ENCODE results near the gene TNNI3K. TPM values are rescaled to one million over a fixed set of nuclear protein-coding genes. Genes with fewer than 3 reads are reported as not detected.

Gene TNNI3K
- total and polyA plus RNA-seq, 2 of the 8 experiments (the other 6 are each of a cell fraction or from before 2014, with no cell fraction given), result 0.41 to 0.48 TPM

DNA sequence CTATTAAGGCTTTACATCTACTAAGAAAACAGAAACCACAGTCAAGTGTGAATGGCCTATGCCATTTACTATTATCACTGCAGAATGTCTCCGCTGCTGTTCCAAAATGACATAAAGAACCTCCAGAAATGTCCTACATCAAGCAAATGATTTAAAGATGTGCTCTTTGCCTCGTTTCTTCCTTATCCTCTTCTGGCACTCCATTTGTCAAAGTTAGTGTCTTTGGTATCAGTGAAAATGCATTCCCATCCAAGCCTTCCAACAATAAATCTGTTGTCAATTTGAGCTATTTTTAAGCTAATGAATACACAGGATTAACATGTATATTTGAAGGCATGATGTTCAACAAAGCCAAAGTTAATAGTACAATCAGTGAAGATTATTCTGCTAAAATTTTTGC lies 171.6 kb downstream of the TNNI3K start:
- Histone ChIP-seq H3K79me2 (ENCODE audit: control insufficient read depth in 1 of 2, insufficient read depth in 2 of 2, low read length in 2 of 2) (no peaks in the 10 kb centered on the region), H3K79me1 (ENCODE audit: low read depth, low read length) (no peaks in the 10 kb centered on the region), H4K91ac (replicated peaks; ENCODE audit: insufficient read length, low read length) (no peak overlapping the region), H4K8ac (ENCODE audit: extremely low read depth, insufficient read depth, low read length) (no peak overlapping the region), H4K5ac (ENCODE audit: insufficient read length, low read depth, low read length) (no peak overlapping the region), H3K4me1 (replicated peaks in 1 of 4; ENCODE audit: control insufficient read depth in 3 of 4, insufficient read depth in 4 of 4, low read length in 3 of 4) (no peaks in the 10 kb centered on the region), H2BK5ac (ENCODE audit: low read depth, low read length) (no peak overlapping the region), H3K18ac (ENCODE audit: extremely low read depth, low read length) (no peak overlapping the region), H3K4me2 (ENCODE audit: insufficient read depth in 1 of 2, low read depth in 2 of 2, low read length in 2 of 2) (no peak overlapping the region), H3K23me2 (ENCODE audit: low read depth, low read length) (no peaks in the 10 kb centered on the region), H3K4ac (replicated peaks; ENCODE audit: insufficient read length, low read depth, low read length) (no peak overlapping the region), H4K20me1 (replicated peaks in 1 of 2; ENCODE audit: control insufficient read depth in 1 of 2, insufficient read depth in 2 of 2, low read length in 2 of 2) (no peaks in the 10 kb centered on the region), H2BK20ac (ENCODE audit: low read length) (no peak overlapping the region), H3K36me3 (ENCODE audit: control insufficient read depth in 2 of 4, insufficient read depth in 4 of 4, low read length in 3 of 4) (no peaks in the 10 kb centered on the region), H3K9ac (replicated peaks in 1 of 4; ENCODE audit: extremely low read depth in 1 of 4, low read depth in 3 of 4, low read length in 3 of 4) (no peak overlapping the region), H2BK15ac (ENCODE audit: low read length) (no peak overlapping the region), H2AK5ac (ENCODE audit: low read depth, low read length) (no peak overlapping the region), H2BK12ac (ENCODE audit: low read depth, low read length) (no peak overlapping the region), H3K27ac (ENCODE audit: low read depth, low read length) (no peak overlapping the region), H3K4me3 (ENCODE audit: extremely low read depth in 1 of 4, insufficient read depth in 2 of 4, low read depth in 3 of 4, low read length in 4 of 4) (no peak overlapping the region), H3K56ac (replicated peaks; ENCODE audit: insufficient read length, low read depth, low read length) (no peak overlapping the region), H3K9me3 (ENCODE audit: insufficient read depth in 2 of 2, low read depth in 1 of 2, low read length in 1 of 2) (no peaks in the 10 kb centered on the region), H3K14ac (ENCODE audit: insufficient read length) (no peak overlapping the region), H2AFZ (ENCODE audit: low read length) (no peak overlapping the region), H3K27me3 (replicated peaks in 1 of 4; ENCODE audit: control insufficient read depth in 3 of 4, extremely low read depth in 1 of 4, insufficient read depth in 3 of 4, low read length in 3 of 4) (no peaks in the 10 kb centered on the region), H2BK120ac (replicated peaks; ENCODE audit: low read depth, low read length) (no peak overlapping the region), H3K23ac (ENCODE audit: insufficient read length) (no peak overlapping the region)
- no peak for FAIRE-seq
- CTCF ChIA-PET (ENCODE audit: partially characterized antibody), result no interaction called here
- DNase-seq (ENCODE audit: low read depth in 1 of 2, low spot score in 2 of 2), result no peak
- WGBS, 2 experiments (ENCODE audit: extremely low coverage in 1 of 2, insufficient coverage in 1 of 2, insufficient read length in 1 of 2, insufficient replicate concordance in 2 of 2, low coverage in 1 of 2, low lambda C conversion rate in 2 of 2, missing lambda C conversion rate in 1 of 2), result 86% methylated on average over 2 of the region's 2 CpGs; no CpG with 5 or more reads in 1 of the 2 experiments
- POLR2A ChIA-PET (ENCODE audit: partially characterized antibody), result no interaction called here
- TF ChIP-seq EGR1 (IDR thresholded peaks at IDR 0.05; ENCODE audit: borderline replicate concordance, low read depth, low read length), result no peak
- TF ChIP-seq CHD1 (IDR thresholded peaks at IDR 0.05; ENCODE audit: low read depth, low read length), result no peak
- TF ChIP-seq BRCA1 (IDR thresholded peaks at IDR 0.05; ENCODE audit: low read depth, low read length), result no peak
- TF ChIP-seq BACH1 (IDR thresholded peaks at IDR 0.05; ENCODE audit: low read length), result no peak
- TF ChIP-seq PHF8 (conservative IDR thresholded peaks at IDR 0.05; ENCODE audit: low read depth, low read length), result no peak
- no peak for TF ChIP-seq GABPA (IDR thresholded peaks at IDR 0.05; ENCODE audit: borderline replicate concordance, insufficient read depth, low read length)
- no peak for TF ChIP-seq TAF7 (optimal IDR thresholded peaks at IDR 0.05; ENCODE audit: borderline replicate concordance, low read depth, low read length)
- no peak for TF ChIP-seq TBP (IDR thresholded peaks at IDR 0.05; ENCODE audit: low read depth, low read length)
- TF ChIP-seq SP1 (IDR thresholded peaks at IDR 0.05; ENCODE audit: low read depth, low read length), result no peak
- no peak for TF ChIP-seq TEAD4 (IDR thresholded peaks at IDR 0.05; ENCODE audit: low read depth, low read length)
- TF ChIP-seq GTF2F1 (IDR thresholded peaks at IDR 0.05; ENCODE audit: borderline replicate concordance, low read depth, low read length), result no peak
- no peak for TF ChIP-seq KDM1A (IDR thresholded peaks at IDR 0.05; ENCODE audit: borderline replicate concordance, low read length)
- TF ChIP-seq HDAC2 (IDR thresholded peaks at IDR 0.05; ENCODE audit: borderline replicate concordance in 1 of 2, low read depth in 2 of 2, low read length in 2 of 2), result no peak

Measured in H1 (cell line).